HCT116 (cell line): Measurements from ENCODE around the gene GNAT1.

Experiments
- CEBPB ChIP-seq: IDR thresholded peaks from 2 replicates; pipeline ENCODE4 v1.6.1; 2012; ENCODE audit warnings: low read depth
- CTCF ChIP-seq, 3 experiments: fragments of 200-600 bp in 1 of 3; sonication (generic) in 1 of 3; IDR thresholded peaks in 2 of 3; conservative IDR thresholded peaks in 1 of 3; 2 replicates each; pipeline ENCODE4 v1.5.1; 2012 to 2017; ENCODE audit warnings: low read depth in 2 of 3, low read length in 2 of 3, antibody characterized with exemption in 1 of 3, borderline replicate concordance in 1 of 3, control low read depth in 1 of 3, mild to moderate bottlenecking in 1 of 3, mixed read lengths in 1 of 3, mixed run types in 1 of 3, moderate library complexity in 1 of 3; ENCODE audit not compliant: insufficient read depth in 1 of 3
- ELF1 ChIP-seq: IDR thresholded peaks from 2 replicates; pipeline ENCODE4 v1.6.1; 2012; ENCODE audit warnings: low read depth, borderline replicate concordance
- POLR2A ChIP-seq: IDR thresholded peaks from 2 replicates; pipeline ENCODE4 v1.7.0; 2011; ENCODE audit warnings: borderline replicate concordance; ENCODE audit not compliant: insufficient read depth, insufficient read length; ENCODE audit errors: extremely low read depth
- POLR2AphosphoS5 ChIP-seq: IDR thresholded peaks from 2 replicates; pipeline ENCODE4 v1.6.1; 2011; ENCODE audit warnings: mild to moderate bottlenecking, low read depth, low read length, moderate library complexity
- REST ChIP-seq: IDR thresholded peaks from 2 replicates; pipeline ENCODE4 v1.6.1; 2012; ENCODE audit warnings: low read depth
- YY1 ChIP-seq: IDR thresholded peaks from 2 replicates; pipeline ENCODE4 v1.6.1; 2011; ENCODE audit warnings: low read length, low read depth, moderate library complexity, mild to moderate bottlenecking; ENCODE audit not compliant: insufficient replicate concordance; ENCODE audit errors: extremely low read depth
- ZFX ChIP-seq: fragments of 450-650 bp; IDR thresholded peaks from 2 replicates; pipeline ENCODE4 v1.6.1; 2017
- TF ChIP-seq, protein P1 (sequence below): IDR thresholded peaks from 2 replicates; pipeline ENCODE4 v1.6.1; 2012

- TF ChIP-seq ZFX (no peak), CTCF (IDR thresholded peaks at IDR 0.05 in 2 of 3, conservative IDR thresholded peaks at IDR 0.05 in 1 of 3; ENCODE audit: borderline replicate concordance in 1 of 3, insufficient read depth in 1 of 3, low read depth in 2 of 3, low read length in 2 of 3) (no peak), CEBPB (no peak), YY1 (no peak), ELF1 (no peak), POLR2A (no peak), POLR2AphosphoS5 (no peak), REST (no peak)
- TF ChIP-seq, protein P1, sequence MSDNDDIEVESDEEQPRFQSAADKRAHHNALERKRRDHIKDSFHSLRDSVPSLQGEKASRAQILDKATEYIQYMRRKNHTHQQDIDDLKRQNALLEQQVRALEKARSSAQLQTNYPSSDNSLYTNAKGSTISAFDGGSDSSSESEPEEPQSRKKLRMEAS, result no peak
These were observed 3.6 kb downstream of the GNAT1 start for GRCh38 chr3:50194903-50195500.
